ENCODE results near the gene S100A16.

- TF ChIP-seq CTCF (IDR thresholded peaks at IDR 0.05) (no peak), POLR2A (IDR thresholded peaks at IDR 0.05) (no peak)
Measured at GRCh38 chr1:153597206-153597605, 15.7 kb downstream of the S100A16 start.

All from body of pancreas (tissue), 4 donors.